Ishikawa (cell line): Measurements from ENCODE around the gene CALHM1.

Experiments used
- EGR1 ChIP-seq: IDR thresholded peaks from 2 replicates; pipeline ENCODE4 v1.6.1; 2012
- EP300 ChIP-seq: IDR thresholded peaks from 2 replicates; pipeline ENCODE4 v1.6.1; 2012; ENCODE audit warnings: borderline replicate concordance
- NFIC ChIP-seq: IDR thresholded peaks from 2 replicates; pipeline ENCODE4 v1.6.1; 2012
- REST ChIP-seq: IDR thresholded peaks from 2 replicates; pipeline ENCODE4 v1.6.1; 2012; ENCODE audit warnings: low read depth, mild to moderate bottlenecking
- TAF1 ChIP-seq: IDR thresholded peaks from 2 replicates; pipeline ENCODE4 v1.6.1; 2012; ENCODE audit warnings: low read depth, mild to moderate bottlenecking
- TCF12 ChIP-seq: IDR thresholded peaks from 2 replicates; pipeline ENCODE4 v1.6.1; 2012; ENCODE audit warnings: low read depth
- YY1 ChIP-seq: IDR thresholded peaks from 2 replicates; pipeline ENCODE4 v1.6.1; 2012; ENCODE audit warnings: low read depth
- ZBTB7A ChIP-seq: IDR thresholded peaks from 2 replicates; pipeline ENCODE4 v1.6.1; 2012; ENCODE audit warnings: low read depth
- TF ChIP-seq, protein P1 (sequence below): IDR thresholded peaks from 2 replicates; pipeline ENCODE4 v1.6.1; 2012

- TF ChIP-seq ZBTB7A (no peak), YY1 (no peak), EP300 (no peak), EGR1 (no peak), REST (no peak), TCF12 (no peak), TAF1 (no peak), NFIC (no peak)
- TF ChIP-seq, protein P1, sequence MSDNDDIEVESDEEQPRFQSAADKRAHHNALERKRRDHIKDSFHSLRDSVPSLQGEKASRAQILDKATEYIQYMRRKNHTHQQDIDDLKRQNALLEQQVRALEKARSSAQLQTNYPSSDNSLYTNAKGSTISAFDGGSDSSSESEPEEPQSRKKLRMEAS: no peak
Observed at GRCh38 chr10:103415581-103415980, 43.1 kb downstream of the CALHM1 start.
